GM19099 (cell line): ENCODE measurements around the gene FIZ1.

Experiments
- POLR2A ChIP-seq: IDR thresholded peaks from 3 replicates; pipeline ENCODE4 v1.6.1; 2011; ENCODE audit warnings: low read depth; ENCODE audit not compliant: insufficient read length; ENCODE audit errors: extremely low read depth

FIZ1 gene

GRCh38 chr19:55640577-55641425 is 41.5 kb upstream of the FIZ1 start, which contains the start of gene ZNF580:
TSS of gene ZNF580 (plus strand) at chr19:55641002. CDS start at chr19:55642509, 1,507 bp downstream.
- TF ChIP-seq POLR2A, result peak; percentile 50

- peak; percentile 43 for TF ChIP-seq POLR2A
These were observed 40.8 kb upstream of the FIZ1 start for GRCh38 chr19:55640043-55640576.

- TF ChIP-seq POLR2A, result no peak
These were observed 39.6 kb upstream of the FIZ1 start for GRCh38 chr19:55638864-55639359.

- TF ChIP-seq POLR2A, result no peak
These were observed 38.2 kb upstream of the FIZ1 start for GRCh38 chr19:55637534-55637933.

- no peak for TF ChIP-seq POLR2A
These were observed 37.4 kb upstream of the FIZ1 start for GRCh38 chr19:55636723-55637122.

GRCh38 chr19:55635856-55636440 is 36.6 kb upstream of the FIZ1 start:
- no peak for TF ChIP-seq POLR2A

- no peak for TF ChIP-seq POLR2A
These were observed 36.0 kb upstream of the FIZ1 start for GRCh38 chr19:55635334-55635717.

GRCh38 chr19:55633861-55634260 is 34.5 kb upstream of the FIZ1 start:
- no peak for TF ChIP-seq POLR2A

GRCh38 chr19:55632463-55632834 is 33.1 kb upstream of the FIZ1 start:
- no peak for TF ChIP-seq POLR2A

GRCh38 chr19:55626350-55626749 is 27.0 kb upstream of the FIZ1 start:
- no peak for TF ChIP-seq POLR2A

GRCh38 chr19:55625004-55625326 is 25.6 kb upstream of the FIZ1 start:
- TF ChIP-seq POLR2A, result no peak

GRCh38 chr19:55624109-55625003 is 25.0 kb upstream of the FIZ1 start, which contains the start of gene ZNF784:
TSS of gene ZNF784 (minus strand) at chr19:55624566. CDS start at chr19:55624561, 5 bp downstream.
- peak; percentile 90 for TF ChIP-seq POLR2A

- TF ChIP-seq POLR2A, result no peak
These were observed 24.2 kb upstream of the FIZ1 start for GRCh38 chr19:55623561-55623960.

- TF ChIP-seq POLR2A, result no peak
These were observed 23.8 kb upstream of the FIZ1 start for GRCh38 chr19:55623130-55623529.
